BE2C (cell line): ENCODE measurements around the gene PPP1R1C. TPM values are rescaled to one million over a fixed set of nuclear protein-coding genes. Genes with fewer than 3 reads are reported as not detected.

ENCODE experiments used
- DNase-seq: peaks from one replicate; pipeline ENCODE4 v3.0.0-alpha.2; 2020
- H3K27me3 ChIP-seq: fragments of 250-450 bp; sonication (Bioruptor Pico); 2 replicates; pipeline ENCODE4 v1.5.1; 2020; ENCODE audit warnings: mild to moderate bottlenecking
- H3K36me3 ChIP-seq: fragments of 250-450 bp; sonication (Bioruptor Pico); 2 replicates; pipeline ENCODE4 v1.5.1; 2020; ENCODE audit warnings: mild to moderate bottlenecking
- H3K4me1 ChIP-seq: fragments of 250-450 bp; sonication (Bioruptor Pico); 2 replicates; pipeline ENCODE4 v1.5.1; 2020
- H3K4me3 ChIP-seq: 2 replicates; pipeline ENCODE4 v1.5.1; 2011; ENCODE audit warnings: low read depth, low read length
- H3K9me3 ChIP-seq: fragments of 250-450 bp; sonication (Bioruptor Pico); 2 replicates; pipeline ENCODE4 v1.5.1; 2020
- CTCF ChIP-seq: IDR thresholded peaks from 2 replicates; pipeline ENCODE4 v1.5.1; 2012; ENCODE audit warnings: mild to moderate bottlenecking, low read depth, low read length
- polyA plus RNA-seq: library from polyadenylated mRNA; unstranded; fragments of >200 nt; gene quantifications from one replicate; pipeline ENCODE4 v1.2.1, GENCODE V29; 2012; ENCODE audit warnings: low read depth, missing spikeins; ENCODE audit not compliant: insufficient read length, insufficient read depth

The PPP1R1C gene
- polyA plus RNA-seq: not detected

DNA sequence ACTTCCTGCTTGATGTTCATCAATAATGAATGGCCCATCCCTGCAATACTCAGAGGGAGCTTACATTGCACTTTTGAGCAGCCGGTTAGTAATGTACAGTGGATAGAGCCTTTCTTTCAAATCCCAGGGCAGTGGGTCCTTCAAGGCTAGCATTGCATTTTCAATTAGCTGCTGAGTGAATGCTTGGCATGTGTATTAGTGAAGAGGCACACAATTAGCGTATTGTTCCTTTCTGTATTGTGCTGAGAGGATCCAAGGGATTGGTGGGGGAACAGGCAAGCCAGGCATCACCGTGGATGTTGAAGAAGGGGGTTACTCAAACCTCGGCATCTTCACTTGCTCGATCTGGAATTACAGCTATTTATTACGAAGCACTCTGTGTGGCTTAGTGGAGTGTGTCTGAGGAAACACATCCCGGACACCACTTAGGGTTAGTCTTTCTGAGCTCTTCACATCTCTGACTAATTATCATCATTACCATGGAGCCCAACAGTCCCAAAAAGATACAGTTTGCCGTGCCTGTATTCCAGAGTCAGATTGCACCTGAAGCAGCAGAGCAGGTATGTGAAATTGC, at the start of gene PPP1R1C:
TSS of gene PPP1R1C (plus strand) at position 222 of the 574 bp plus-strand sequence. CDS start at position 480, 258 bp downstream.
- no peak for TF ChIP-seq CTCF
- no peaks in the 10 kb centered on the region for H3K9me3 ChIP-seq
- H3K36me3 ChIP-seq: no peaks in the 10 kb centered on the region
- H3K4me3 ChIP-seq: no peak within 1 kb of the TSS
- H3K27me3 ChIP-seq: no peaks in the 10 kb centered on the region
- H3K4me1 ChIP-seq: no peaks in the 10 kb centered on the region
- no peak for DNase-seq

- no peak for DNase-seq
- H3K36me3 ChIP-seq: no peaks in the 10 kb centered on the region
- no peak for TF ChIP-seq CTCF
- no peaks in the 10 kb centered on the region for H3K9me3 ChIP-seq
- no peaks in the 10 kb centered on the region for H3K4me1 ChIP-seq
- H3K27me3 ChIP-seq: no peaks in the 10 kb centered on the region
- H3K4me3 ChIP-seq: no peak overlapping the region
Observed at GRCh38 chr2:181937473-181937872, 48.2 kb upstream of the PPP1R1C start.

- Histone ChIP-seq H3K9me3 (no peaks in the 10 kb centered on the region), H3K4me3 (no peak overlapping the region), H3K27me3 (no peaks in the 10 kb centered on the region), H3K36me3 (no peaks in the 10 kb centered on the region), H3K4me1 (no peaks in the 10 kb centered on the region)
- TF ChIP-seq CTCF: no peak
- DNase-seq: no peak
Observed at GRCh38 chr2:181943411-181944124, 42.1 kb upstream of the PPP1R1C start.

DNA sequence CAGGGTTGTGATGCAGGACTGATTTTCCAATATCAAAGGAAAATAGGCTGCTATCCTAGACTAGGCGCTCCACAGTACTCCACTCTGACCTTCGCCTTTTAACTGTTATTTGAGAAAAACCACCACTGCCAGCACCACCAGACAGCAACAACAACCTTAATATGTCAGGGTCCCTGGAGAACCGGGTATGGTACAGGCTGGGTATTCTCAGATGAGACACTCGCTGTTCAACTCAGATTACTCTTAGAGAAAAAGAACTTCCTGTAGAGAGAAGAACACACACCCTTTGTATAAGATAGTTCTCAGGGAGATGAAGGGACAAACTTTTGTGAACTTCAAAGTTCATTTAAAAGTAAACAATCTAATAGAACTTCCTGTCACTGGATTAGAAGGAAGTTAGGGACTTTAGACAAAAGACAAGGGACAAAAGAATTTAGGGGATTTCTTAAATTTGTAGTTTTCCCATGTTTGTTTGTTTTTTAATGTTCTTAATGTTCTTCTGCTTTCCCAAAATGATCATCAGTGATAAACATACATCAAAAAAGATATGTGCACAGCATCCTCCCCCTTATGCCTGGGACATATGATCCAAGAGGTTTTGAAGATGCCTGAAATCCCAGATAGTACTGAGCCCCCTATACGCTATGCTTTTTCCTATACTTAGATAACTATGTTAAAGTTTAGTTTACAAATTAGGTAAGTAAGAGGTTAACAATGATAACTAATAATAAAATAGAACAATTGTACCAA, 41.3 kb upstream of the PPP1R1C start:
- H3K27me3 ChIP-seq: no peaks in the 10 kb centered on the region
- no peaks in the 10 kb centered on the region for H3K4me1 ChIP-seq
- H3K36me3 ChIP-seq: no peaks in the 10 kb centered on the region
- no peaks in the 10 kb centered on the region for H3K9me3 ChIP-seq
- no peak for DNase-seq
- H3K4me3 ChIP-seq: no peak overlapping the region
- no peak for TF ChIP-seq CTCF

- no peaks in the 10 kb centered on the region for H3K36me3 ChIP-seq
- H3K4me1 ChIP-seq: no peaks in the 10 kb centered on the region
- no peaks in the 10 kb centered on the region for H3K9me3 ChIP-seq
- no peak overlapping the region for H3K4me3 ChIP-seq
- TF ChIP-seq CTCF: no peak
- no peak for DNase-seq
- H3K27me3 ChIP-seq: no peaks in the 10 kb centered on the region
Observed at GRCh38 chr2:181944914-181945291, 40.8 kb upstream of the PPP1R1C start.
